Osteoblast (primary cell): ENCODE results near the gene PSMB4. TPM values are rescaled to one million over a fixed set of nuclear protein-coding genes. Genes with fewer than 3 reads are reported as not detected.
A peak's percentile ranks its signal among the peaks of the same experiment; 100 is the strongest.

Experiments used
- DNase-seq: peaks from one replicate; pipeline ENCODE4 v3.0.0; 2011; ENCODE audit warnings: low spot score, mixed read lengths; ENCODE audit not compliant: insufficient read length; ENCODE audit errors: missing footprints
- H2AFZ ChIP-seq: 2 replicates; pipeline ENCODE4 v1.6.0; 2011; ENCODE audit warnings: mild to moderate bottlenecking, low read length
- H3K27ac ChIP-seq: 2 replicates; pipeline ENCODE4 v1.5.1; 2011; ENCODE audit warnings: mild to moderate bottlenecking, low read depth, low read length, moderate library complexity
- H3K27me3 ChIP-seq: 2 replicates; pipeline ENCODE4 v1.6.0; 2012; ENCODE audit warnings: mild to moderate bottlenecking, control low read depth, inconsistent platforms, low read length, moderate library complexity; ENCODE audit not compliant: insufficient read depth
- H3K36me3 ChIP-seq: 2 replicates; pipeline ENCODE4 v1.5.1; 2011; ENCODE audit warnings: mild to moderate bottlenecking, low read length, control low read depth, moderate library complexity; ENCODE audit not compliant: insufficient read depth
- H3K4me1 ChIP-seq: 2 replicates; pipeline ENCODE4 v1.5.1; 2011; ENCODE audit warnings: mild to moderate bottlenecking, low read length, control low read depth, moderate library complexity; ENCODE audit not compliant: insufficient read depth
- H3K4me2 ChIP-seq: 2 replicates; pipeline ENCODE4 v1.6.0; 2011; ENCODE audit warnings: mild to moderate bottlenecking, low read length; ENCODE audit not compliant: insufficient read depth
- H3K4me3 ChIP-seq: fragments of 200-600 bp; sonication (generic); 3 replicates; pipeline ENCODE4 v1.5.1; 2012; ENCODE audit warnings: mild to moderate bottlenecking, low read length, inconsistent platforms; ENCODE audit not compliant: insufficient read depth
- H3K79me2 ChIP-seq: 2 replicates; pipeline ENCODE4 v1.6.0; 2012; ENCODE audit warnings: mild to moderate bottlenecking, low read length, control low read depth, inconsistent platforms; ENCODE audit not compliant: insufficient read depth
- H3K9me3 ChIP-seq: 2 replicates; pipeline ENCODE4 v1.5.1; 2011; ENCODE audit warnings: low read depth, low read length, control low read depth
- H4K20me1 ChIP-seq: 2 replicates; pipeline ENCODE4 v1.6.0; 2012; ENCODE audit warnings: mild to moderate bottlenecking, low read length, control low read depth; ENCODE audit not compliant: insufficient read depth
- CTCF ChIP-seq: IDR thresholded peaks from 2 replicates; pipeline ENCODE4 v1.5.1; 2011; ENCODE audit warnings: mild to moderate bottlenecking, low read depth, low read length, moderate library complexity; ENCODE audit errors: extremely low read depth
- total RNA-seq: library from RNA; depleted of rRNA; stranded (reverse); fragments of >200 nt; gene quantifications from 2 replicates; pipeline ENCODE4 v1.2.3, GENCODE V29; 2012

PSMB4 gene
- total RNA-seq, 1 donor: 362 TPM

- peak; percentile 84 for DNase-seq
These were observed 27.9 kb upstream of the PSMB4 start for GRCh38 chr1:151371370-151372057.

GRCh38 chr1:151372058-151372934, 27.1 kb upstream of the PSMB4 start, which contains the start of gene SELENBP1:
Gene SELENBP1 (minus strand): TSS chr1:151372705. CDS start chr1:151372641, 64 bp downstream.
- TF ChIP-seq CTCF: no peak
- peaks cover 10% of the 10 kb centered on the region for H3K36me3 ChIP-seq
- H3K4me2 ChIP-seq: peak within 1 kb of the TSS; percentile 90
- no peaks in the 10 kb centered on the region for H3K9me3 ChIP-seq
- peak within 1 kb of the TSS; percentile 74 for H3K4me3 ChIP-seq
- H2AFZ ChIP-seq: peak within 1 kb of the TSS; percentile 89
- DNase-seq: peak; percentile 96
- no peaks in the 10 kb centered on the region for H3K27me3 ChIP-seq
- peaks cover 29% of the 10 kb centered on the region for H3K4me1 ChIP-seq
- peaks cover 8% of the 10 kb centered on the region for H4K20me1 ChIP-seq
- H3K79me2 ChIP-seq: no peaks in the 10 kb centered on the region
- no peak within 1 kb of the TSS for H3K27ac ChIP-seq

More at GRCh38 chr1:151371370-151372057, 27.9 kb upstream of the PSMB4 start:
- Histone ChIP-seq H4K20me1 (peaks cover 8% of the 10 kb centered on the region), H3K4me1 (peaks cover 29% of the 10 kb centered on the region), H3K36me3 (peaks cover 10% of the 10 kb centered on the region), H3K4me3 (peak overlapping the region; percentile 74), H2AFZ (no peak overlapping the region), H3K27me3 (no peaks in the 10 kb centered on the region), H3K27ac (no peak overlapping the region), H3K79me2 (no peaks in the 10 kb centered on the region), H3K4me2 (peak overlapping the region; percentile 90), H3K9me3 (no peaks in the 10 kb centered on the region)
- TF ChIP-seq CTCF: no peak

- peaks cover 4% of the 10 kb centered on the region for H3K27me3 ChIP-seq
- H3K4me3 ChIP-seq: no peak overlapping the region
- H3K4me2 ChIP-seq: no peak overlapping the region
- H4K20me1 ChIP-seq: peaks cover 8% of the 10 kb centered on the region
- H3K27ac ChIP-seq: no peak overlapping the region
- no peak for DNase-seq
- peaks cover 29% of the 10 kb centered on the region for H3K4me1 ChIP-seq
- H3K36me3 ChIP-seq: peaks cover 5% of the 10 kb centered on the region
- no peak for TF ChIP-seq CTCF
- H3K9me3 ChIP-seq: no peaks in the 10 kb centered on the region
- no peaks in the 10 kb centered on the region for H3K79me2 ChIP-seq
- H2AFZ ChIP-seq: no peak overlapping the region
These were observed 26.2 kb upstream of the PSMB4 start for GRCh38 chr1:151373196-151373595.
